GM18858 (cell line): ENCODE data around the gene PKNOX2.
"Not testable (repeated sequence)": the region's sequence is repeated elsewhere in the genome, so short reads cannot be mapped to it uniquely, and the experiment has no call there.

ENCODE experiments used
- ATAC-seq: cut with Tn5 transposase; IDR thresholded peaks from one replicate; pipeline ENCODE4 v1.9.1; 2021; ENCODE audit not compliant: unreplicated experiment

PKNOX2 gene

GRCh38 chr11:125201525-125202141 is 37.1 kb downstream of the PKNOX2 start:
- no peak for ATAC-seq

GRCh38 chr11:125202362-125202880 is 37.9 kb downstream of the PKNOX2 start:
- no peak for ATAC-seq

- ATAC-seq: no peak
Observed at GRCh38 chr11:125202977-125203376, 38.4 kb downstream of the PKNOX2 start.

- no peak for ATAC-seq
Observed at GRCh38 chr11:125207866-125208425, 43.4 kb downstream of the PKNOX2 start.

- no peak for ATAC-seq
Observed at GRCh38 chr11:125210066-125210465, 45.5 kb downstream of the PKNOX2 start.

GRCh38 chr11:125211191-125211947 is 46.8 kb downstream of the PKNOX2 start:
- no peak for ATAC-seq

- no peak for ATAC-seq
Observed at GRCh38 chr11:125211948-125212340, 47.4 kb downstream of the PKNOX2 start.

- no peak for ATAC-seq
Observed at GRCh38 chr11:125214601-125215565, 50.3 kb downstream of the PKNOX2 start.

GRCh38 chr11:125215976-125216375 is 51.4 kb downstream of the PKNOX2 start:
- no peak for ATAC-seq

GRCh38 chr11:125218336-125218735 is 53.8 kb downstream of the PKNOX2 start:
- ATAC-seq: no peak

- ATAC-seq: no peak
Observed at GRCh38 chr11:125221461-125221860, 56.9 kb downstream of the PKNOX2 start.

- ATAC-seq: no peak
Observed at GRCh38 chr11:125222494-125222893, 57.9 kb downstream of the PKNOX2 start.

GRCh38 chr11:125223161-125223560 is 58.6 kb downstream of the PKNOX2 start:
- ATAC-seq: not testable (repeated sequence)

- ATAC-seq: no peak
Observed at GRCh38 chr11:125223901-125224361, 59.4 kb downstream of the PKNOX2 start.

GRCh38 chr11:125224391-125225021 is 60.0 kb downstream of the PKNOX2 start:
- ATAC-seq: no peak

- ATAC-seq: no peak
Observed at GRCh38 chr11:125225401-125225800, 60.9 kb downstream of the PKNOX2 start.

GRCh38 chr11:125226031-125226430 is 61.5 kb downstream of the PKNOX2 start:
- ATAC-seq: no peak

- ATAC-seq: no peak
Observed at GRCh38 chr11:125226706-125227105, 62.2 kb downstream of the PKNOX2 start.

- no peak for ATAC-seq
Observed at GRCh38 chr11:125227151-125227550, 62.6 kb downstream of the PKNOX2 start.

- no peak for ATAC-seq
Observed at GRCh38 chr11:125228445-125228844, 63.9 kb downstream of the PKNOX2 start.
